K562 (cell line): ENCODE data around the gene MAP1A. TPM values are rescaled to one million over a fixed set of nuclear protein-coding genes. Genes with fewer than 3 reads are reported as not detected.

Source experiments
- ATAC-seq: fragments of 200-7000 bp; cut with Tn5 transposase; 3 replicates; pipeline ENCODE4 v1.9.1; 2020; ENCODE audit warnings: moderate library complexity
- BruUV-seq: library from RNA; stranded (reverse); fragments of 400-500 nt; replicated peaks from 2 replicates; lab custom pipeline; 2021; lab: Mats Ljungman, UMichigan
- CTCF ChIA-PET: fragments of 300-600 bp; formaldehyde crosslinking; extraction: SDS; loops from one replicate; lab custom pipeline; 2021; ENCODE audit warnings: low intra/inter-chr PET ratio; lab: Yijun Ruan, JAX
- POLR2A ChIA-PET: fragments of 300-600, 350-650 bp; sonication (Branson Sonifier 250); formaldehyde crosslinking; extraction: SDS; loops from one replicate; lab custom pipeline; 2021; ENCODE audit warnings: antibody characterized with exemption, inconsistent platforms; lab: Yijun Ruan, JAX
- DNase-seq, 4 experiments: peaks; one replicate each; pipeline versions ENCODE4 v3.0.0 to v3.0.0-alpha.2; 2011 to 2018; ENCODE audit warnings: low spot score in 3 of 4, mixed read lengths in 3 of 4; ENCODE audit errors: extremely low read depth in 1 of 4
- FAIRE-seq: peaks from 2 replicates; lab custom pipeline; 2011; peaks lifted over from hg19 to GRCh38; lab: Jason Lieb, UNC
- H2AFZ ChIP-seq: 2 replicates; pipeline ENCODE4 v1.6.0; 2011; ENCODE audit warnings: low read depth, low read length, control low read depth, inconsistent platforms
- H3K27ac ChIP-seq: fragments of 200-600 bp; 3 replicates; pipeline ENCODE4 v1.8.0; 2011; ENCODE audit warnings: low read depth, mild to moderate bottlenecking, control low read depth, inconsistent platforms, low read length, moderate library complexity, mixed read lengths; ENCODE audit errors: extremely low read depth
- H3K27me3 ChIP-seq, 2 experiments: fragments of 300-600 bp in 1 of 2; 2 replicates in 1 of 2; 3 replicates in 1 of 2; pipeline versions ENCODE4 v1.6.0 to v1.8.0; 2011; ENCODE audit warnings: inconsistent platforms in 2 of 2, low read length in 2 of 2, mild to moderate bottlenecking in 1 of 2, mixed read lengths in 1 of 2, moderate library complexity in 1 of 2; ENCODE audit not compliant: control insufficient read depth in 2 of 2, insufficient read depth in 2 of 2
- H3K36me3 ChIP-seq: fragments of 300-600 bp; 3 replicates; pipeline ENCODE4 v1.8.0; 2011; ENCODE audit warnings: mild to moderate bottlenecking, low read length, inconsistent platforms; ENCODE audit not compliant: control insufficient read depth, insufficient read depth
- H3K4me1 ChIP-seq, 2 experiments: fragments of 200-600 bp in 1 of 2; replicated peaks in 1 of 2; 2 replicates in 1 of 2; 3 replicates in 1 of 2; pipeline versions ENCODE4 v1.5.1 to v1.8.0; 2011; ENCODE audit warnings: inconsistent platforms in 2 of 2, low read length in 2 of 2, mild to moderate bottlenecking in 1 of 2, mixed read lengths in 1 of 2, moderate library complexity in 1 of 2; ENCODE audit not compliant: control insufficient read depth in 2 of 2, insufficient read depth in 2 of 2
- H3K4me2 ChIP-seq: 2 replicates; pipeline ENCODE4 v1.6.1; 2011; ENCODE audit warnings: low read length, control low read depth, inconsistent platforms, mixed read lengths; ENCODE audit not compliant: insufficient read depth
- H3K4me3 ChIP-seq: fragments of 200-600 bp; sonication (generic), shearing (Covaris generic); 2 replicates; pipeline ENCODE4 v1.5.1; 2016; ENCODE audit warnings: control low read depth, inconsistent platforms
- H3K79me2 ChIP-seq: fragments of 200-600 bp; 3 replicates; pipeline ENCODE4 v1.8.0; 2011; ENCODE audit warnings: low read length, inconsistent platforms; ENCODE audit not compliant: control insufficient read depth, insufficient read depth
- H3K9ac ChIP-seq, 2 experiments: 2 replicates each; pipeline versions ENCODE4 v1.6.0 to v1.6.1; 2011; ENCODE audit warnings: low read depth in 2 of 2, low read length in 2 of 2, control low read depth in 1 of 2, inconsistent platforms in 1 of 2, mild to moderate bottlenecking in 1 of 2, mixed read lengths in 1 of 2; ENCODE audit not compliant: insufficient read depth in 1 of 2
- H3K9me1 ChIP-seq: one replicate; pipeline ENCODE4 v1.6.0; 2011; ENCODE audit warnings: inconsistent platforms, mild to moderate bottlenecking, low read length, moderate library complexity; ENCODE audit not compliant: control insufficient read depth, insufficient read depth
- H3K9me3 ChIP-seq: replicated peaks from 2 replicates; pipeline ENCODE4 v1.5.1; 2011; ENCODE audit warnings: low read depth, low read length, inconsistent platforms; ENCODE audit not compliant: control insufficient read depth, insufficient read depth
- H4K20me1 ChIP-seq: replicated peaks from 2 replicates; pipeline ENCODE4 v1.6.1; 2011; ENCODE audit warnings: low read length, inconsistent platforms, mixed read lengths; ENCODE audit not compliant: control insufficient read depth, insufficient read depth
- ADNP ChIP-seq: fragments of 200-800 bp; sonication (Bioruptor generic); IDR thresholded peaks from 2 replicates; pipeline ENCODE4 v1.6.1; 2016; ENCODE audit warnings: missing genetic modification characterization, missing compliant biosample characterization
- CREB1 ChIP-seq, 2 experiments: sonication (generic) in 1 of 2; formaldehyde crosslinking in 1 of 2; IDR thresholded peaks; 2 replicates each; pipeline versions ENCODE4 v1.6.1 to v1.8.0; 2012 to 2022; ENCODE audit warnings: inconsistent platforms in 1 of 2, mild to moderate bottlenecking in 1 of 2, missing genetic modification reagents in 1 of 2, moderate library complexity in 1 of 2
- CXXC5 ChIP-seq: fragments of 250-450 bp; sonication (Bioruptor Pico); IDR thresholded peaks from 2 replicates; pipeline ENCODE4 v1.8.0; 2022; ENCODE audit warnings: inconsistent platforms, mild to moderate bottlenecking, moderate library complexity
- FOS ChIP-seq: IDR thresholded peaks from 3 replicates; pipeline ENCODE4 v1.6.1; 2011; ENCODE audit not compliant: insufficient read length; ENCODE audit errors: extremely low read depth
- FOXK1 ChIP-seq: sonication (generic); formaldehyde crosslinking; IDR thresholded peaks from 2 replicates; pipeline ENCODE4 v1.8.0; 2022; ENCODE audit warnings: missing genetic modification reagents, mild to moderate bottlenecking, borderline replicate concordance
- HDAC1 ChIP-seq, 2 experiments: fragments of 450-650 bp; IDR thresholded peaks; 2 replicates each; pipeline ENCODE4 v1.6.1; 2016 to 2017; ENCODE audit warnings: inconsistent platforms in 1 of 2, mild to moderate bottlenecking in 1 of 2, moderate library complexity in 1 of 2
- JUN ChIP-seq, 2 experiments: sonication (generic) in 1 of 2; formaldehyde crosslinking in 1 of 2; IDR thresholded peaks; 2 replicates each; pipeline versions ENCODE4 v1.6.1 to v1.8.0; 2012 to 2022; ENCODE audit warnings: borderline replicate concordance in 2 of 2, mild to moderate bottlenecking in 2 of 2, improper control_type of control experiment in 1 of 2, low read depth in 1 of 2, low read length in 1 of 2, missing genetic modification reagents in 1 of 2
- MAFG ChIP-seq: fragments of 450-650 bp; conservative IDR thresholded peaks from 2 replicates; pipeline ENCODE4 v1.6.1; 2016; ENCODE audit warnings: missing genetic modification characterization, missing compliant biosample characterization
- NFE2 ChIP-seq: IDR thresholded peaks from 2 replicates; pipeline ENCODE4 v1.6.1; 2014; ENCODE audit warnings: antibody characterized with exemption, low read depth
- SNRNP70 ChIP-seq: fragments of 200-400 bp; formaldehyde crosslinking; optimal IDR thresholded peaks from 2 replicates; pipeline ENCODE3; 2017; ENCODE audit warnings: low read depth, low read length
- SRF ChIP-seq, 2 experiments: fragments of 250-450, 450-650 bp in 1 of 2; sonication (Bioruptor Pico) in 1 of 2; sonication (generic) in 1 of 2; formaldehyde crosslinking; IDR thresholded peaks; 2 replicates each; pipeline versions ENCODE4 v1.5.0 to v1.5.1; 2020 to 2022; ENCODE audit warnings: mild to moderate bottlenecking in 1 of 2, missing genetic modification reagents in 1 of 2
- TCF3 ChIP-seq: sonication (generic); formaldehyde crosslinking; IDR thresholded peaks from 2 replicates; pipeline ENCODE4 v1.4.0; 2020; ENCODE audit warnings: mild to moderate bottlenecking, missing genetic modification reagents
- ZNF184 ChIP-seq: sonication (generic); formaldehyde crosslinking; IDR thresholded peaks from 2 replicates; pipeline ENCODE4 v1.5.0; 2020; ENCODE audit warnings: missing genetic modification reagents
- ZNF253 ChIP-seq: fragments of 250-450 bp; sonication (Bioruptor Pico); conservative IDR thresholded peaks from 2 replicates; pipeline ENCODE4 v1.6.1; 2021; ENCODE audit warnings: mild to moderate bottlenecking
- ZNF586 ChIP-seq: fragments of 450-650 bp; formaldehyde crosslinking; conservative IDR thresholded peaks from 2 replicates; pipeline ENCODE4 v1.4.0; 2020; ENCODE audit warnings: mild to moderate bottlenecking, moderate library complexity
- WGBS: fragments of 100-300 bp; shearing (Covaris generic); methylation state at CpG from one replicate; pipeline ENCODE4 v1.1.6; 2016; ENCODE audit warnings: low coverage, mixed read lengths; ENCODE audit not compliant: insufficient coverage; ENCODE audit errors: missing lambda C conversion rate; 5-methylcytosine and 5-hydroxymethylcytosine counted together
- in situ Hi-C: fragments of 300-500 bp; cut with MboI; formaldehyde crosslinking; loops from 4 replicates; pipeline ENCODE4 v1.15.0; 2018; ENCODE audit warnings: inconsistent platforms, mixed read lengths
- intact Hi-C: fragments of 100-400 bp; cut with micrococcal nuclease; formaldehyde crosslinking; loops from 2 replicates; pipeline ENCODE4 v1.14.2; 2022
- polyA plus RNA-seq, 8 experiments: library from polyadenylated mRNA; depleted of rRNA in 4 of 8; stranded (reverse) in 5 of 8; unstranded in 3 of 8; fragments of >200 nt; fragmentation: Nextera tagmentation in 2 of 8; fragmentation: Illumina TruSeq in 1 of 8; extraction: Ambion mirVana in 2 of 8; extraction: Trizol in 1 of 8; gene quantifications; 2 replicates each; pipeline versions ENCODE4 v1.2.1 to v1.2.3, GENCODE V29; 2011 to 2014; ENCODE audit warnings: inconsistent platforms in 1 of 8, missing spikeins in 1 of 8
- total RNA-seq, 7 experiments: library from RNA; depleted of rRNA in 6 of 7; stranded (reverse); fragments of >200 nt in 6 of 7; fragmentation: Illumina TruSeq in 2 of 7; extraction: Trizol in 2 of 7; gene quantifications; 2 replicates each; pipeline versions ENCODE4 v1.2.1 to v1.2.3, GENCODE V29; 2011 to 2021; ENCODE audit warnings: low replicate concordance in 1 of 7
- TF ChIP-seq, protein P1 (sequence below): fragments of 250-450 bp; sonication (Bioruptor Pico); IDR thresholded peaks from 2 replicates; pipeline ENCODE4 v1.5.1; 2021; ENCODE audit warnings: mild to moderate bottlenecking
- TF ChIP-seq, protein P2 (sequence below): fragments of 250-450 bp; sonication (Bioruptor Pico); IDR thresholded peaks from 2 replicates; pipeline ENCODE4 v1.5.0; 2021

MAP1A gene
- total and polyA plus RNA-seq, 9 of the 15 experiments (the other 6 are each of a cell fraction or from before 2014, with no cell fraction given), result 2.0 to 20.3 (median 7.3) TPM

DNA sequence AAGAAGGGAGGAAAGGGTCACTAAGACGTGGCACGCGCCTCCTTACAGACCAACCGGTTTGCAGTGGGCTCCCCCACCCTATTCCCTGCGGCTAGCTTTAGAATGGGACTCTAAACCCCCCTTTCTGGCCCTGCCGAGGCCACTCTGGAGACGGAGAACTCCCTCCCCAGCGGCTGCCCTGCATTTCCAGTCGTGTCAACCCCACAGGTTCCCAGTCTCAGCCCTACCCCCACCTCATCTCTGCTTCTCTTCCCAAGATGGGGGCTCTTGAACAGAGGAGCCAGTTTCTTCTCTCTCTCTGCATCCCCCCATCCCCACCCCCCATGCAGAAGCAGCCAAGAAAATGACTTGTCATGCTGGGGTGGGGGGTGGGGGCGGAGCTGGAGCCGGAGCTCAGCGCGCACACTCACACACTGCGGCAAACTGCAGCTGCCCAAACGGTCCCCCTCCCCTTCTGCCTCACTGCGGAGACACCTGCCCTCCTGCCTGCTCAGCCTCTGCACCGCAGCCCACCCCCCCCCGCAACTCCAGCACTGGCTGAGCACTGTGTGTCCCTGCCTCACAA, 871 bp downstream of the MAP1A start (continued):
- 0 out of 4 replicates have a peak, but pooled peaks of 1 of the 2 experiments have one; percentile 7 for TF ChIP-seq HDAC1 (IDR thresholded peaks at IDR 0.05)
- no peak for TF ChIP-seq CREB1 (IDR thresholded peaks at IDR 0.05)
- TF ChIP-seq CREB1 (CRISPR knock-in tag; IDR thresholded peaks at IDR 0.05), result no peak
- no peak for TF ChIP-seq TCF3 (CRISPR knock-in tag)
- peak; percentile 95 for TF ChIP-seq NFE2
- TF ChIP-seq ADNP (tag), result no peak
- TF ChIP-seq MAFG (tag), result peak; percentile 80
- TF ChIP-seq, protein P1, sequence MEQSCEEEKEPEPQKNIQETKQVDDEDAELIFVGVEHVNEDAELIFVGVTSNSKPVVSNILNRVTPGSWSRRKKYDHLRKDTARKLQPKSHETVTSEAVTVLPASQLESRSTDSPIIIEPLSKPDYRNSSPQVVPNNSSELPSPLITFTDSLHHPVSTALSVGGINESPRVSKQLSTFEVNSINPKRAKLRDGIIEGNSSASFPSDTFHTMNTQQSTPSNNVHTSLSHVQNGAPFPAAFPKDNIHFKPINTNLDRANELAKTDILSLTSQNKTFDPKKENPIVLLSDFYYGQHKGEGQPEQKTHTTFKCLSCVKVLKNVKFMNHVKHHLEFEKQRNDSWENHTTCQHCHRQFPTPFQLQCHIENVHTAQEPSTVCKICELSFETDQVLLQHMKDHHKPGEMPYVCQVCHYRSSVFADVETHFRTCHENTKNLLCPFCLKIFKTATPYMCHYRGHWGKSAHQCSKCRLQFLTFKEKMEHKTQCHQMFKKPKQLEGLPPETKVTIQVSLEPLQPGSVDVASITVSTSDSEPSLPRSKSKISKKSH (CRISPR knock-in tag), result no peak

DNA sequence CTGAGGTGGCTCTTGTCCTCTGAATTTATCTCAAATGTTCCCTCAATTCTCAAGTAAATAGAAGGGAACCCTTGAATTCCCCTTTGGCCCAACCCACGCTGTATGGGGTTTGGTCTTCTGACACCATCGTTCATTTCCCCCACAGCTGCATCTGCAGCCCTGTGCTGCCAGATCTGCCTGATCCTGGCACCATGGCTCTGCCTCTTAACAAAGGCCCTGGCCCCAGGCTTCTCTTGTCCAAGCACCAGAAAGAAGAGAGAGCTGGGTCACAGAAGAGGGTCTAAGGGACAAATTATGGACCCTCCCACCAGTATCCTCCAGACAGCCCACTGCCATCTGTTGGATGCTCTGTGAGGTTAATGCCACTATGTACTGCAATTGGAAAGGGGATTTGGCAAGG, 1.8 kb downstream of the MAP1A start:
- H3K9ac ChIP-seq, result peak overlapping the region; percentile 63 to 79; a peak in 2 of 4 replicates
- H3K4me2 ChIP-seq, result peak overlapping the region; percentile 98
- peak in 1 of 4 experiments; percentile 6 for DNase-seq
- no peak for FAIRE-seq
- 45% methylated on average over 2 of the region's 2 CpGs for WGBS
- H3K36me3 ChIP-seq, result peaks cover 40% of the 10 kb centered on the region; the same call in 2 of the 3 replicates
- no TSS peak for BruUV-seq
- no peaks in the 10 kb centered on the region for H3K9me3 ChIP-seq
- ChIA-PET POLR2A (interaction anchor here (0.7 to 9.1 kb wide), 3 partner anchors 9 to 12 kb away, joined by 3 to 63 read pairs (median 7); no protein-coding TSS in a partner anchor), CTCF (no interaction called here)
- no peaks in the 10 kb centered on the region for H4K20me1 ChIP-seq
- no peak overlapping the region for H3K27ac ChIP-seq
- H3K27me3 ChIP-seq, result no peaks in the 10 kb centered on the region
- intact Hi-C loops (no loop called here), in situ Hi-C loops (no loop called here)
- no peak for ATAC-seq
- H3K9me1 ChIP-seq, result no peaks in the 10 kb centered on the region
- H2AFZ ChIP-seq, result no peak overlapping the region
- H3K79me2 ChIP-seq, result peaks cover 24% of the 10 kb centered on the region; the same call in 2 of the 3 replicates
- peaks cover 39 to 40% of the 10 kb centered on the region in 2 experiments for H3K4me1 ChIP-seq
- H3K4me3 ChIP-seq, result no peak overlapping the region; the same call in 1 of the 2 replicates
- TF ChIP-seq SRF (CRISPR knock-in tag; IDR thresholded peaks at IDR 0.05) (no peak), ZNF586 (CRISPR knock-in tag) (no peak), ZNF253 (CRISPR knock-in tag) (no peak), FOS (no peak), JUN (IDR thresholded peaks at IDR 0.05; ENCODE audit: borderline replicate concordance, low read depth, low read length) (no peak), JUN (CRISPR knock-in tag; IDR thresholded peaks at IDR 0.05; ENCODE audit: borderline replicate concordance) (no peak), FOXK1 (CRISPR knock-in tag) (no peak), SNRNP70 (no peak), CXXC5 (CRISPR knock-in tag) (no peak), ZNF184 (no peak)
- TF ChIP-seq, protein P2, sequence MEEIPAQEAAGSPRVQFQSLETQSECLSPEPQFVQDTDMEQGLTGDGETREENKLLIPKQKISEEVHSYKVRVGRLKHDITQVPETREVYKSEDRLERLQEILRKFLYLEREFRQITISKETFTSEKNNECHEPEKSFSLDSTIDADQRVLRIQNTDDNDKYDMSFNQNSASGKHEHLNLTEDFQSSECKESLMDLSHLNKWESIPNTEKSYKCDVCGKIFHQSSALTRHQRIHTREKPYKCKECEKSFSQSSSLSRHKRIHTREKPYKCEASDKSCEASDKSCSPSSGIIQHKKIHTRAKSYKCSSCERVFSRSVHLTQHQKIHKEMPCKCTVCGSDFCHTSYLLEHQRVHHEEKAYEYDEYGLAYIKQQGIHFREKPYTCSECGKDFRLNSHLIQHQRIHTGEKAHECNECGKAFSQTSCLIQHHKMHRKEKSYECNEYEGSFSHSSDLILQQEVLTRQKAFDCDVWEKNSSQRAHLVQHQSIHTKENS, result no peak
